NCI-H1092 treated with DMSO at 0.1 percent for 48 hours (cell line): Measurements from ENCODE around the gene HMCN2.

Experiments used
- DNase-seq: peaks from one replicate; lab custom pipeline; 2025; lab: John Stamatoyannopoulos, UW

The HMCN2 gene

DNA sequence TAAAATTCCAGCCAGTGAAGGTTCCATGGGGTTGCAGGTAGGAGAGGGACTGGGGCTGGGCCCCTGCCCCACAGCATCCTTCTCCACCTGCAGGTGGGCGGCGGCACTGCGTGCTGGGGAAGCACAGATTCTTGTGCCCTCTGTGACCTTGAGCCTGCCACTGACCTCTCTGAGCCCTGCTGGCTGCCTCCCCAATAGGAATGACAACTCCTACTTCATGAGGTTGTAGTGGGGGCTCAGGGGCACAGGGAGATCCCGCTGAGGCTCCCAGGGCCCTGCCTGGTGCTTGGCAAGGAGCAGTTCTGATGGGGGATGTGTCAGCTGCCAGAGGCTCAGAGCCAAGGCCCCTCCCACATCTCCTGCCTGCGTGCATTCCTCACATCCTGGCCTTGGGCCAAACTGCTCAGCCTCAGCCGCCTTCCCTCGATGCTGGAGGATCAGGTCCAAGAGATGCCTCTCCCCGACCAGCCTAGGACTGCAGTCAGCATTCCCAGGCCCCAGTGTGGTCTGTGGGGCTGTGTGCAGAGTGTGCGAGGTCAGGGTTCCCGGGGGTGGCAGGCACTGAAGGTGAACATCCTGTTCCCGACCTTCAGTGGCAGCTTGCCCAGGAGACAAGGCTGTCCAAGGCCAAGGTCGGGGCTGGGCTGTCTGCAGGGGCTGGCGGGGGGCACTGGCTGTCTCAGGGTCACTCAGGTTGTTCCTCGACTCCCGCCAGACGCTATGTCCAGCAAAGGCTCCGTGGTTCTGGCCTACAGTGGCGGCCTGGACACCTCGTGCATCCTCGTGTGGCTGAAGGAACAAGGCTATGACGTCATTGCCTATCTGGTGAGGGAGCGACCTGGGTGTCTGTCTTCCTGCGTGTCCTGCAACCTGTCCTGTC, 186.2 kb downstream of the HMCN2 start:
- DNase-seq = peak; percentile 89

DNA sequence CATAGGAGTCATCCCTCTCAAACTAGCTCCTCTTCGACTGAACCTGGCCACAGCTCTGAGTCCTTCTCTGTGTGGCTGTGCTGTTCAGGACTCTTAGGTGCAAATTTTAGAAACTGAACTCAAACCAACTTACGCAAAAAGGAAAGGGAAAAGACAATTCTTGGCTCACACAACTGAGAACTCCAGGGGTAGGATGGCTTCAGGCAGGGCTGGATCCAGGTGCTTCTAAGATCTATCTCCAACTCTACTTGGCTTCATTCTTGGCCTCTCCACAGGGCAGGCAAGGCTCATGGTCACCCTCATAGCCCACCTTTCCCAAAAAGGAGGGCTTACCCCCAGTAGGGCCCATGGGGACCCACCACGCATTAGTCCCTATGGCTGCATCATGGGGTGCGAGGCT, 187.3 kb downstream of the HMCN2 start:
- DNase-seq = no peak

- DNase-seq = peak; percentile 87
Measured at GRCh38 chr9:130453487-130453886, 187.9 kb downstream of the HMCN2 start.

DNA sequence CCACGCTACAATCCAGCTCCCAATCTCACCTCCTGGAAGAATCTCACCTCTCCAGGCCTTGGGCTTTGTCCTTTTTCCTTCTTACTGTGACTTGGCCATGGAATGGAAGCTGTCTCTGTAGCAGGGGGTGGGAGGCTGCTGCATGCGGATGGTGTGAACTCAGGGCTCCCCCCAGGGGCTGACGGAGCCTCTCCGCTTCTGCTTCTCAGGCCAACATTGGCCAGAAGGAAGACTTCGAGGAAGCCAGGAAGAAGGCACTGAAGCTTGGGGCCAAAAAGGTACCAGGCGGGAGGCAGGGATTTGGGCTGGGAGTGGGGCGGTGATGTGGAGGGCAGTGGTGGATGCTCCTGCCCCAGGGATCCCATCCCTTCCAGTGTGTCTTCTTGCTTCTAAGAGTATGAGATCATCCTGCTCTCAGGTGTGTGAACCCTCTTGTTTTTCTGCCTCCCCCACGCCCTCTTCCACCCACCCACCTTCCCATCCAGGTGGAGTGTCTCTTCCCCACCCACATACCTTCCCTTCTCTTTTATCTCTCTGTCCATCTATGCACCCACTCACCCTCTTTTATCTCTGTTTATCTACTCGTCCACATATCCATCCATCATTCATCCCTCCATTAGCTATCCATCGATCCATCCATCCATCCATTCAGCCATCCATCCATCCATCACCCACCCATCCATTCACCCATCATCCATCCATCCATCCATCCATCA, 188.7 kb downstream of the HMCN2 start:
- DNase-seq = no peak

- no peak for DNase-seq
Measured at GRCh38 chr9:130454812-130455325, 189.3 kb downstream of the HMCN2 start.

- DNase-seq = no peak
Measured at GRCh38 chr9:130458027-130458803, 192.7 kb downstream of the HMCN2 start.

DNA sequence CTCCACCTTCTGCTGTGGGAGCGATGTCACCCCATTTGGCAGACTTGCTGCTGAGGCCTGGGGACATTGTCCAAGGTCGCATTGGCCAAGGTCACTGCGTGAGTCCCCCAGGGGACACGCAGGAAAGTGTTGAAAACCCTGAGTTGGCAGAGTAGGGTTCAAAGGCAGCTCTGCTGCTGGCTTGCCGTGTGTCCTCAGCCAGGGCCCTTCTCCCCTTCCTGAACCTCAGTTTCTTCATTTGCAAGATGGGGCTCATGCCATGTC, 193.2 kb downstream of the HMCN2 start:
- DNase-seq = no peak

GRCh38 chr9:130459151-130459550, 193.6 kb downstream of the HMCN2 start:
- no peak for DNase-seq

DNA sequence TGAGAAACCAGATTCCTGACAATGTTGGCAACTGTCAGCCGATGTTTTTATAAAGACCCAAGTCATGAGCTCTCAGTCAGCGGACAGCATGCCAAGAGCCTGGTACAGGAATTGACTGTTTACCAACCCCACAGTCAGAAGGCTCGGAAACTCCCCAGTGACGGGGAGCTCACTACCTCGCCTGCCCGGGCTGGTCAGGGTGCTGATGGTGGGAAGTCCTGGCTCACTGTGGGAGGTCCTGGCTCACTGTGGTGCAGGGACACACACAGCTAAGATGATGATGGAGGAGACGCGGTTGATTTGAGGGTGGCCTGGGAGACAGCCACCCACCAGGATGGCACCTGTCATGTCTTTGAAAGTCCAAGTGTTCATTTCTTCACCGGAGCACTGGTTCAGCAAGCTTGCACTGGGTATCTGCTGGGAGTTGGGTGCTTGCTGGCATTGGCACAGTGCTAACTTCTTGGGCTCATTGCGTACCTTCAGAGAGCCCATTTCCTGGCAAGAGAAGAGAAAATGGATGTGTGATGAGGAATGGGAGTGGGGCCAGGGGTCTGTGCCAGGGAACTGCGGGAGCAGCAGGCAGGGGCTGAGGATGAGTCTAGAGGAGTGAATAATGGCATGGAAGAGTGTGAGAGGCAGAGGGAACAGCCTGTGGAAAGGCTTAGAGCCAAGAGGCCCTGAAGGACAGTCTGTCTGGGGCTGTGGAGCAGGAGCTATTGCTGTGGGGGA, 194.5 kb downstream of the HMCN2 start:
- no peak for DNase-seq

DNA sequence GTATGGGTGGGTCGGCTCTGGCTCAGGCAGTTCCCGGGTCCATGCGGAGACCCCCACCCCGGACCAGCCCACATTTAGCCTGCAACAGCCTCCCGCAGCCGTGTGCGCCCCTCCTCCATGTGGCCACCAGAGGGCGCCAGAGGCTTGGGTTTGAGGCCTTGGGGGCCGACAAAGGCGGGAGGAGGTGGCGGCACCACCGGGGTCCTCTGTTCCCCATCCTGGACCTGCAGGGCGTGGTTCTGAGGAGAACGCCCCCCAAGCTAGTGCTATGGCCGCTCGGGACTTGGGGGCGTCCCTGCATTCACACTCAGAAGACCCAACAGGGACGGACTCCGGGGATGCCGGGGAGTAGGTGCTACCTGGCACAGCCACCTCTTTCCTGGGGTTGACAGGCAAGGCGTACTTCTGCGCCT, 195.7 kb downstream of the HMCN2 start:
- peak; percentile 41 for DNase-seq

GRCh38 chr9:130461731-130462130, 196.2 kb downstream of the HMCN2 start:
- DNase-seq = no peak

DNA sequence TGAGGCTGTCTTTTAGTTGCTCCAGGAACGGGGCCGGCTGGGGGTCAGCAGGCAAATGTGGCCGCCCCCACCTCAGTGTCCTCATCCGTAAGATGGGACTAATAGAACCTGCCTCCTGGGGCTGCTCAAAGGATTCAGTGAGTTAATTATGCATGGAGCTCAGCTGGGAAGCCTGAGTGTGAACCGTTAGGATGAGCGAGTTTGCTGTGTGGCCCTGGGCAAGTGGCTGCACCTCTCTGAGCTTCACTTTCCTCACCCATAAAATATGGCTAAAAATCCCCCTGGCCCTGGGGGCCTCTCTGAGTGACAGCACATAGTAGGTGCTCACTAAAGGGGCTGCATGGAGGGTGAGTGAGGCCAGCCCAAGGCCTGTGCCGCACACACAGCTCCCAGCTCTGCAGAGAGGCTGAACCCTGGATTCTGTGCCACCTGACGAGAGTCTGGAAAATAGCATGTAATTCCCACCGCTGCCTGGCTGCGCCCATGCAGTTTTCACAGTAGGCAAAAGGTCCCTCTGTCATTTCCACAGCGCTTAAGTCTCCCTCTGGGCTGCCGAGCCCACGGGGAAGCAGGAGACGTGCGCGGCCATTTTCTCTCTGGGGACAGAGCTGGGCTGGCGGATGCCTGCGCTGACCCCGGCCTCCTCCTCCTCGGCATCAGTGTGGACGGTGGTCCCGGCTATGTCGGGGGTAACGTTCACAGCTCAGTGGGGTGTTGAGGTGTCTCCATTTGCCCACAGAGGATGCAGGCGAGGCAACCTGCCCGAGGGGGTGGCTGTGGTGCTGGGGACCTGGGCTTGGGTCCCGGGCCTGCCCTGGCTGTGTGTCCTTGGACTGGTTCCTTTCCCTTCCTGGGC, 197.4 kb downstream of the HMCN2 start:
- no peak for DNase-seq

DNA sequence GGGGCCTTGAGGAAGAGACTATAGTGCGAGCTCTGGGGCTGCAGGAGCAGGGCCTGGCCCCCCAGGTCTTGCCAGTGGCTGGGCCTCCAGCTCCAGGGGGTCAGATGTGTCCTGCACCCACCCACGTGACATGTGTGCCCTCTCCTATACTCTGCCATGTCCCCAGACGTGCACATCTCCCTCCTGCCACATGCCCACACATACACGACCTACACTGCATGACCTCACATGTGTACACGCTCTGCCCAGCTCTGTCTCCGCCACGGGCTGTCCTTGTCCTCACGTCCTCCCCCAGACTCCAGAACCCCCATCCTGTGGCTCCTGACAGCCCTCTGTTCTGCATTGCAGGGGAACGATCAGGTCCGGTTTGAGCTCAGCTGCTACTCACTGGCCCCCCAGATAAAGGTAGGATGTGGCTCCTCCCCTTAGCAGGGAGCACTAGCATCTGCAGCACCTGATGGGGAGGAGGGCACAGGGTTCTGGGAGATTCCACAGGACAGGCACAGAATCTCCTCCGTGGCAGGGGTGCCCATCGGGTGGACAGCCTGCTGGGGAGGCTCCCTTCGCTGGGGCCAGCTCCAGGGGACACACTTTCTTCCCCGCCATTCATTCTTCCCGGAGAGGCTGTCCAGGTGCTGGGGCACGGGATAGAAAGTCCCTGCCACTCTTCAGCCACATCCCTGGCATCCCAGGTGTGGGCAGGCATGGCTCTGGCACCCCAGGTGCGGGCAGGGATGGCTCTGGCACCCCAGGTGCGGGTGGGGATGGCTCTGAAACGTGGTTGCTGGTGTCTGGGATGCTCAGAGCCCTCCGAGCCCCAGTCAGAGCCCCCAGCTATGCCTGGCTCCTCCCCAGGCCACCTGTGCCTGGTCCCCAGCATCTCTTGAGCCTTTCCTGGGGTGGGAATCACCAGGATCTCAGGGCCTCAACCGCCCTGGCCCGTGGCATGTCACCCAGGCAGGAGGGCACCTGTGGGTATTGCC, 198.5 kb downstream of the HMCN2 start:
- DNase-seq = no peak

DNA sequence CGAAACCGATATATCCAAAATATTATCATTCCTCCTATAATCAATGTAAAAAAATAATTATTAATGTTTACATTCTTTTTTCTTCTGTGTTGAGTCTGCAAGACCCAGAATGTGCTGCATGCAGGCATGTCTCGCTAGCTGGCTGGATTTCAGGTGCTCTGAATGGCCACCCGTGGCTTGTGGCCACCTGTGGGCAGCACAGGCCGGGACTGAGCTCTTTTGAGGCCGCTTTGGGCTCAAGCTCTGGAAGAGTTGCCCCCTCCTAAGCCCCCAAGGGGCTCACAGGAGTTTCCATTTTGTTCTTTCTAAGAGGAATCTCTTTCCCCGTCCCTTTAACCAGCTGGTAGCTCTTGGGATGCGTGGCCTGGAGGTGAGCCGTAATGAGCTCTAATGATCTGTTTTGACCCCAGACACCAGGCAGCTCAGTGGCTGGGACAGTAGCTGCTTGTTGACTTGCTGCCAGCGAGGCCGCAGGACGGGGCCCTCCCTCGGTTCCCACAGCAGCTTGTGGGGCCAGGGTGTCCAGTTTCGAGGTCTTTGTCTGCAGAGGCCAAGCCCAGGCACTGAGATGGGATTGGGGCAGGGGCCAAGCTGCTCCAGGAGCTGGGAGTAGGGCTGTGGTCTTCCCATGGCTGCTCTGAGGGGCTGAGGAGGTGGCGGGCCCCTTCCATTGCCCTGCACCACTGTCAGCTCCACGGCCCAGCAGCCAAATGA, 200.0 kb downstream of the HMCN2 start:
- no peak for DNase-seq

DNA sequence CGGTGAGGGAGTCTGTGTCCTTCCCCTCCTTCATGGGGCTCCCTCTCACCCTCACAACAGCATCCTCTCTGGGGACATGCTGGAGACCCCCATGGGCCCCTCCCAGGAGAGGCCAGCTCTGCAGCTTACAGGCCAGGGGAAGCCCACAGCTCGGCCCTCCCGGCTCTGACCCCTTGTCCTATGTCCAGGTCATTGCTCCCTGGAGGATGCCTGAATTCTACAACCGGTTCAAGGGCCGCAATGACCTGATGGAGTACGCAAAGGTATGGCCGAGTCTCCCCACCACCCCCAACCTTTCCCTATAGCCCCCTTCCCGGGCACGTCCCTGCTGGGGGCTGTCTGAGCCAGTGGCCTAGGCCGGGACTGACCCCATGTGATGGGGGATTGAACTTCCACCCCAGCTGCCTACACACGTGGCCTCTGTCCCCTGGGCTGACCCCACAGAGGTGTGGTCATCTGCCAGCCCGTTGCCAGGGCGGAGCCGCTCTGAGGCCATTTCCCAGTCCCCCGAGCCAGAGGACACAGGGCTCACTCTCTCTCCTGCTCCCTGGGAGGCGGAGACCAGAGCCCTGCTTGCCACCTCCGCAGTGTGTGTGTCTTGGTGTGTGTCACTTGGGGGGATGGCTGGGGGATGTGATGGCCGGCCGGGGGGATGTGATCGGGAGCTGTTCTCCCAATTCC, 201.1 kb downstream of the HMCN2 start:
- peak; percentile 26 for DNase-seq

DNA sequence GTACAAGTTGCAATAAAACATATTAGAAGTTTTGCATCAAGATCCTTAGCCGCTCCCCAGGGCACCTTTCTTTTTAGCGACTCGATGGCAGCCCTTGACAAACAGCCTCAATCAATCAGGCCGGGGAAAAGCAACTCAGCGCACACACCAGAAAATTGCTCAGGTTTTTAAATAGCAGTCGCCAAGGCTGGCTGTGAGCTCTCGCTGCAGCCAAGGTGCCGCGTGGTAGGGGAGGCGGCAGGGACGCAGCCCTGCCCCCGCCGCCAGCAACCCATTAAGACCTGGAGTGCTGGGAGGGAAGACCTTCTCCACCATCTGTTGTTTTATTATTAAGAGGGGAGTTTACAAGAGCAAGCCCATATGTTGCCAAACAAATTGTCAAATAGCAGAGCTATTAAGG, 201.8 kb downstream of the HMCN2 start:
- peak; percentile 80 for DNase-seq

DNA sequence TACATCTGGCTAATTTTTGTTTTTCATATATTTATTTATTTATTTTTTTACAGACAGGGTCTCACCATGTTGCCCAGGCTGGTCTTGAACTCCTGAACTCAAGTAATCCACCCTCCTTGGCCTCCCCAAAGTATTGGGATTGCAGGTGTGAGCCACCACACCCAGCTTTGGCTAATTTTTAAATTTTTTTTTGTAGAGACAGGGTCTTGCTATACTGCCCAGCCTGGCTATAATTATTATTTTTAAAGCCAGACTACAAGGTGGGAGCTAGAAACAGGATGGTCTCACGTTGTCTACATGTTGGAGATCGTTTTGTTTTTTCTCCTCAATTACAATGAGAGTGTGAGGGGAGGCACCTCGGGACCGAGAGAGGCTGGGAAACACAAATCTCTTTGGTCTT, 203.0 kb downstream of the HMCN2 start:
- DNase-seq = no peak

- DNase-seq = no peak
Measured at GRCh38 chr9:130470269-130470668, 204.7 kb downstream of the HMCN2 start.

DNA sequence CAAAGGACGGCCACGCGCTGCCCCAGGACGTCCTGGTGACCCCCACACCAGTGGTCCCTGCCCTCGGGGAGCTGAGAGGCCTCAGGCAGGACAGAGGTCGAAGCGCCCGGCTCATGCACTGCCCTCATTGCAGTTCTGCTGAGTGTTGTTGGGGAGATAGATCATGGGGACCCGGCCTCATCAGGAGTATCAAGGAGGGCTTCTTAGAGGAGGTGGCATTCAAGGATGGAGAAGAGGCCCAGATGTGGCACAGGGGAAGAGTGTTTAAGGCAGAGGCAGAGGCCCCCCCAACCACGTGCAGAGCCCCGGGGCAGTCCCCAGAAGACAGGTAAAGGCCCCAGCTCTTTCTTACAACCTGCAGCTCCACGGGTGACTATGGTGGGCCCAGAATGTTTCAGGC, 205.4 kb downstream of the HMCN2 start:
- DNase-seq = no peak
